ENCODE results near the gene IP6K2.

- no peak for TF ChIP-seq YY1 (IDR thresholded peaks at IDR 0.05; ENCODE audit: insufficient read depth, insufficient read length)
- no peak for TF ChIP-seq ZNF274 (IDR thresholded peaks at IDR 0.05; ENCODE audit: low read depth, low read length)
- no peak for TF ChIP-seq SUZ12 (IDR thresholded peaks at IDR 0.05; ENCODE audit: extremely low read depth, insufficient read depth, insufficient read length)
Observed at GRCh38 chr3:48693826-48694225, 23.2 kb downstream of the IP6K2 start.
